Measurements from ENCODE around the gene ITPKB. TPM values are rescaled to one million over a fixed set of nuclear protein-coding genes. Genes with fewer than 3 reads are reported as not detected.
A peak's percentile ranks its signal among the peaks of the same experiment; 100 is the strongest.
"Not testable (repeated sequence)": the region's sequence is repeated elsewhere in the genome, so short reads cannot be mapped to it uniquely, and the experiment has no call there.

The ITPKB gene
- total RNA-seq, 1 experiment from 2014 or later: 0.07 TPM

GRCh38 chr1:226762988-226763904 lies 24.2 kb upstream of the ITPKB start:
- DNase-seq (ENCODE audit: low read depth): no peak
- in situ Hi-C loops (cut with HindIII; ENCODE audit: low pct_unique_long_range_greater_than_20kb, low sequenced_read_pairs): no loop called here

- no peak for DNase-seq (ENCODE audit: low read depth)
- in situ Hi-C loops (cut with HindIII; ENCODE audit: low pct_unique_long_range_greater_than_20kb, low sequenced_read_pairs): no loop called here
These were observed 23.0 kb upstream of the ITPKB start for GRCh38 chr1:226762055-226762454.

GRCh38 chr1:226761322-226761721 lies 22.2 kb upstream of the ITPKB start:
- DNase-seq (ENCODE audit: low read depth): no peak
- in situ Hi-C loops (cut with HindIII; ENCODE audit: low pct_unique_long_range_greater_than_20kb, low sequenced_read_pairs): no loop called here

GRCh38 chr1:226754793-226755533 lies 15.9 kb upstream of the ITPKB start:
- in situ Hi-C loops (cut with HindIII; ENCODE audit: low pct_unique_long_range_greater_than_20kb, low sequenced_read_pairs): no loop called here
- no peak for DNase-seq (ENCODE audit: low read depth)

DNA sequence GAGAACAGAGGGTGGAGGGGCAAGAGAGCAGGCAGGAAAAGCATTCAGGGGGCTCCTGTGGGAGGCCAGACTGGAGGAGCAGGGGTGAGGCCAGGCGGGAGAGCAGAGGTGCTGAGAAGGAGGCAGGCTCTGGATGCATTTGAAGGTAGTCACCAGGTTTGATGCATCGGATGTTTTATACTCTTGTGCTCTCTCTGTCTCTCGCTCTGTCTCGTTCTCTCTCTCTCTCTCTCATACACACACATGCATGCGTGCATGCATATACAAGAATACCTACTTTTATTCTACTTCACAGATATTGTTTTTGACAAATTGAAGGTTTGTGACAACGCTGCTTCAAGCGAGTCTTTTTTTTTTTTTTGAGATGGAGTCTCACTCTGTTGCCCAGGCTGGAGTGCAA lies 15.0 kb upstream of the ITPKB start:
- no peak for DNase-seq (ENCODE audit: low read depth)
- in situ Hi-C loops (cut with HindIII; ENCODE audit: low pct_unique_long_range_greater_than_20kb, low sequenced_read_pairs): no loop called here

- in situ Hi-C loops (cut with HindIII; ENCODE audit: low pct_unique_long_range_greater_than_20kb, low sequenced_read_pairs): no loop called here
- no peak for DNase-seq (ENCODE audit: low read depth)
These were observed 12.6 kb upstream of the ITPKB start for GRCh38 chr1:226751703-226752102.

DNA sequence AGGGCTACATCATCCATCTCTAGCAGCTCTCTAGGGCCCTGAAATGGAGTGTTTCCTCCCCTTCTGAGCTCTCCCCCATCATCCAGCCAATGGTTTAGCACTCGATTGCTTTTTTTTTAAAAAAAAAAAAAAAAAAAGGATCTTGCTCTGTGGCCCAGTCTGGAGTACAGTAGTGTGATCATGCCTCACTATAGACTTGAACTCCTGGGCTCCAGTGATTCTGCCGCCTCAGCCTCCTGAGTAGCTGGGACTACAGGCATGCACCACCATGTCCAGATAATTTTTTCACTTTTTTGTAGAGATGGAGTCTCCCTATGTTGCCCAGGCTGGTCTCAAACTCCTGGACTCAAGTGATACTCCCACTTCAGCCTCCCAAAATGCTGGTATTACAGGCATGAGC lies 12.1 kb upstream of the ITPKB start:
- no peak for DNase-seq (ENCODE audit: low read depth)
- in situ Hi-C loops (cut with HindIII; ENCODE audit: low pct_unique_long_range_greater_than_20kb, low sequenced_read_pairs): no loop called here

DNA sequence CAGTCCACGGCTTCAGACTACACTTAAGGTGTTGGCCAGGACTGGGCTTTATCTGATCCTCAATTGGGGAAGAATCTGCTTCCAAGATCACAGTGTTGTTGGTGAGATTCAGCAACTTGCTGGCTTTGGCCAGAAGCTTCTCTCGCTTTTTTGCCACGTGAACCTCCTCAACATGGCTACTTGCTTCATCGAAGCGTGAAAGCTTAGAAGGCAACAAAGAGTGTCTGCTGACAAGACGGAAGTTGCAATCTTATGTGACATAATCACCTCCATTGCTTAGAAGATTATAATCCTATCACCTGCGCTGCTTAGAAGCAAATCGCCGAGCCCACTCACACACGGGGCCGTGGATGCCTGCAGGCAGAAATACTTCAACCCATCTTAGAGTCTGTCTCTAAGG lies 10.4 kb upstream of the ITPKB start:
- DNase-seq (ENCODE audit: low read depth): no peak
- in situ Hi-C loops (cut with HindIII; ENCODE audit: low pct_unique_long_range_greater_than_20kb, low sequenced_read_pairs): no loop called here

DNA sequence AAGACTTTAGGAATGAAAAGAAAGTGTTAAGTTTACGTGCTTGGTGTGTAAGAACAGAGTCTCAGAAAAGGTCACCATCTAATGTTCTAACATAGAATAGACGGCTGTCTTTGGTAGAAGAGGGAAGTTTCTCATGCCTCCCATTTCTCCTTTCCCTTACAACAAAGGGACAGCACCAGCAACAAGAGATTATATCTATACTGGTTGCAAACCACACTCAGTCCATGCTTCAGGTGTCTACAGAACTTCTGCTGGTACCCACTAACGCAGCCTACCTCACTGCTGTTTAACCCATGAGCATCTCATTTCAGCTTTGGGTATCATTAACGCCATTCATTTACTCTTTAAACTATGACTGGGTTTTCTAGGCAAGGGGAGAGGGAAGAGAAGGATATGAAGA lies 9.2 kb upstream of the ITPKB start:
- in situ Hi-C loops (cut with HindIII; ENCODE audit: low pct_unique_long_range_greater_than_20kb, low sequenced_read_pairs): no loop called here
- DNase-seq (ENCODE audit: low read depth): no peak

DNA sequence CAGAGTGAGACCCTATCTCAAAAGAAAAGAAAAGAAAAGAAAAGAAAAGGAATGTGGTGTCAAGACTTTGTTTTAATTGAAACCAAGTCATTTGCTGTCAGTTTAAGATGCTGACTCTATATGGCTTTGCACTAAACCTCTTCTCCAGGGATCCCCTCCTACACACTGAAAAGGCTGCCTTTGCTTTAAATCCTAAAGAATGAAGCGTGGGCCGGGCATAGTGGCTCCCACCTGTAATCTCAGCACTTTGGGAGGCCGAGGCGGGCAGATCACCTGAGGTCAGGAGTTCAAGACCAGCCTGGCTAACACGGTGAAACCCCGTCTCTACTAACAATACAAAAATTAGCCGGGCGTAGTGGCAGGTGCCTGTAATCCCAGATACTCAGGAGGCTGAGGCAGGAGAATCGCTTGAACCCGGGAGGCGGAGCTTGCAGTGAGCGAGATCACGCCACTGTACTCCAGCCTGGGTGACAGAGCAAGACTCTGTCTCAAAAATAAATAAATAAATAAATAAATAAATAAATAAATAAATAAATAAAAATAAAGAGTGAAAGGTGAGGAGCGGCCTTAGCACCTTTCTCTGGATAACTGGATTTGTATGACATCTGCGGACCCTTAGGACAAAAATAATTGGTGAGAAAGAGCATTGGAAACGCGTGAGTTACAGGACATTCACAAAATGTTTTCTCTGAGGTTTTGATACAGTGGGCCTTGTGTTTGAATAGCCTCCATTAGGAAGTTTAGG lies 8.6 kb upstream of the ITPKB start:
- in situ Hi-C loops (cut with HindIII; ENCODE audit: low pct_unique_long_range_greater_than_20kb, low sequenced_read_pairs); DNase-seq (ENCODE audit: low read depth): not testable (repeated sequence)

GRCh38 chr1:226743259-226743658 lies 4.2 kb upstream of the ITPKB start:
- no peak for DNase-seq (ENCODE audit: low read depth)
- in situ Hi-C loops (cut with HindIII; ENCODE audit: low pct_unique_long_range_greater_than_20kb, low sequenced_read_pairs): no loop called here

GRCh38 chr1:226741009-226741408 lies 1.9 kb upstream of the ITPKB start:
- in situ Hi-C loops (cut with HindIII; ENCODE audit: low pct_unique_long_range_greater_than_20kb, low sequenced_read_pairs): no loop called here
- no peak for DNase-seq (ENCODE audit: low read depth)

DNA sequence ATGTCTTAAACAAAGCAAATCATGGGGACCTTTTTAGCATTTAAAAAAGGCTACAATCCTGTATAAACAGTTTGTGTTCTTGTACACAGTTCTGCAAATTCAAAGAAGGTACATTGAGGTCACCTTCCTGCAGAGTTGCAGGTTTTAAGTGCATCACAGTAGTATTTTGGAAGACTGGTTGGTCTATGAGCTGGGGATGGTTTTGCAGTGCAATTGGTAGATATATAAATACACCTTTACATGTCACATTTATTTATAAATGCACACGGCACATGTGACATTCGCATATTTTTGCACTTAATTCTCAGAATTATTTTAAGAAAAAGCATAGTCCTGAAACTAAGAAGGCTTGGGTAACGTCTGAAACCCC lies 599 bp upstream of the ITPKB start:
- in situ Hi-C loops (cut with HindIII; ENCODE audit: low pct_unique_long_range_greater_than_20kb, low sequenced_read_pairs): no loop called here
- DNase-seq (ENCODE audit: low read depth): no peak

DNA sequence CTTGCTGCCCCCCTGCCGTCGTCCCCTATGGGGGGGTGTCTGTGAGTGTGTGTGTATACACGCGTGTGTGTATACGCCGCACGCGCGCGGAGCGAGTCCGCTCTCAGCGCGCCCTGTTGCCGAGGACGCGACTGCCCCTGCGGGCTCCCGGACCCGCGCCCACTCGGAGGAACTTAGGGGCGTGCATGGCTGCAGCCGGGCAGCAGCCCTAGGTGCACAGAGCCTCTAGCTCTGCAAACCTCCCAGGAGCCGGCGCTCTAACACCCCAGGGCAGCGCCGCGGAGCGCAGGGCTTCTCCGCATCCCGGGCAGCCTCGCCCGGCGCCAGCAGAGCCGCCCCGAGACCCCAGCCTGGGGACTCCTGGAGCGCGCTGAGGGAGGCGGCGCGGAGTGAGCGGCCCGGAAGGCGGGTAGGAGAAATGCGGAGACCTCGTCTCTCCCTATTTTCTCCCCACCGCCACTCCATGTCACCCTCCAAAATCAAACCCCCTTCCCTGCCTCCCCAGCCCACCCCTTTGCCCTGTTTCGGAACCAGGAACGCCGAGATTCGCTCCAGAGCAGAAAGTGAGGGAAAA lies 574 bp downstream of the ITPKB start:
- DNase-seq (ENCODE audit: low read depth): no peak
- in situ Hi-C loops (cut with HindIII; ENCODE audit: low pct_unique_long_range_greater_than_20kb, low sequenced_read_pairs): no loop called here

GRCh38 chr1:226737819-226738420 lies 1.2 kb downstream of the ITPKB start:
- in situ Hi-C loops (cut with HindIII; ENCODE audit: low pct_unique_long_range_greater_than_20kb, low sequenced_read_pairs): no loop called here
- DNase-seq (ENCODE audit: low read depth): peak; percentile 12

GRCh38 chr1:226736908-226737818 lies 1.9 kb downstream of the ITPKB start:
- DNase-seq (ENCODE audit: low read depth): no peak
- in situ Hi-C loops (cut with HindIII; ENCODE audit: low pct_unique_long_range_greater_than_20kb, low sequenced_read_pairs): no loop called here

Measured in Caki2 (cell line).